Left ventricle myocardium inferior (tissue), 1 donor: ENCODE results near the gene MTA3. TPM values are rescaled to one million over a fixed set of nuclear protein-coding genes. Genes with fewer than 3 reads are reported as not detected.

Experiments used
- DNase-seq: peaks from one replicate; pipeline ENCODE4 v3.0.0-alpha.2; 2020
- H3K27ac ChIP-seq: fragments of 200-600 bp; replicated peaks from 2 replicates; pipeline ENCODE4 v1.8.0; 2021
- H3K27me3 ChIP-seq: fragments of 200-600 bp; 2 replicates; pipeline ENCODE4 v1.8.0; 2021; ENCODE audit warnings: low read depth
- H3K36me3 ChIP-seq: fragments of 200-600 bp; 2 replicates; pipeline ENCODE4 v1.8.0; 2021
- H3K4me1 ChIP-seq: fragments of 200-600 bp; 2 replicates; pipeline ENCODE4 v1.8.0; 2021
- H3K4me3 ChIP-seq: fragments of 200-600 bp; 2 replicates; pipeline ENCODE4 v1.8.0; 2021; ENCODE audit warnings: mild to moderate bottlenecking, moderate library complexity
- H3K9me3 ChIP-seq: fragments of 200-600 bp; replicated peaks from 2 replicates; pipeline ENCODE4 v1.8.0; 2021
- CTCF ChIP-seq: fragments of 200-600 bp; IDR thresholded peaks from 2 replicates; pipeline ENCODE4 v1.8.0; 2021; ENCODE audit warnings: antibody characterized with exemption, mild to moderate bottlenecking, borderline replicate concordance
- intact Hi-C: fragments of 100-400 bp; cut with micrococcal nuclease; formaldehyde crosslinking; loops from one replicate; pipeline ENCODE4 v1.11.0; 2022
- total RNA-seq: library from RNA; stranded (reverse); fragmentation: NEBNext Ultra II Directional; extraction: Animal tissue kit (Norgen Biotek cat#: 25700); gene quantifications from one replicate; pipeline ENCODE4 v1.2.1, GENCODE V29; 2021
- donor health status: DM: no; HTN: yes; CAD: no; lungs with severe emphysema.

The MTA3 gene
- total RNA-seq, 1 donor from 2014 or later, result 18.1 TPM

- intact Hi-C loops, result no loop called here
- no peak for DNase-seq
- H3K27me3 ChIP-seq, result no peaks in the 10 kb centered on the region
- no peak overlapping the region for H3K4me3 ChIP-seq
- H3K27ac ChIP-seq, result no peak overlapping the region
- H3K9me3 ChIP-seq, result no peaks in the 10 kb centered on the region
- H3K36me3 ChIP-seq, result no peaks in the 10 kb centered on the region
- H3K4me1 ChIP-seq, result no peaks in the 10 kb centered on the region
- TF ChIP-seq CTCF, result no peak
Observed at GRCh38 chr2:42537493-42537892, 30.9 kb upstream of the MTA3 start.

- Histone ChIP-seq H3K4me3 (no peak overlapping the region), H3K36me3 (no peaks in the 10 kb centered on the region), H3K4me1 (no peaks in the 10 kb centered on the region), H3K27ac (no peak overlapping the region), H3K9me3 (no peaks in the 10 kb centered on the region), H3K27me3 (no peaks in the 10 kb centered on the region)
- intact Hi-C loops, result no loop called here
- no peak for TF ChIP-seq CTCF
- DNase-seq, result no peak
Observed at GRCh38 chr2:42542871-42543270, 25.6 kb upstream of the MTA3 start.

GRCh38 chr2:42545023-42545721, 23.3 kb upstream of the MTA3 start:
- no peaks in the 10 kb centered on the region for H3K27me3 ChIP-seq
- H3K4me1 ChIP-seq, result no peaks in the 10 kb centered on the region
- DNase-seq, result no peak
- H3K36me3 ChIP-seq, result no peaks in the 10 kb centered on the region
- H3K4me3 ChIP-seq, result no peak overlapping the region
- no peak overlapping the region for H3K27ac ChIP-seq
- no peak for TF ChIP-seq CTCF
- H3K9me3 ChIP-seq, result no peaks in the 10 kb centered on the region
- intact Hi-C loops, result no loop called here

GRCh38 chr2:42545841-42546390, 22.5 kb upstream of the MTA3 start:
- no peak for DNase-seq
- no peak for TF ChIP-seq CTCF
- intact Hi-C loops, result no loop called here

GRCh38 chr2:42547014-42547413, 21.4 kb upstream of the MTA3 start:
- H3K4me1 ChIP-seq, result no peaks in the 10 kb centered on the region
- peaks cover 5% of the 10 kb centered on the region for H3K27me3 ChIP-seq
- intact Hi-C loops, result no loop called here
- H3K27ac ChIP-seq, result no peak overlapping the region
- no peak for DNase-seq
- no peaks in the 10 kb centered on the region for H3K9me3 ChIP-seq
- no peak for TF ChIP-seq CTCF
- H3K36me3 ChIP-seq, result no peaks in the 10 kb centered on the region
- H3K4me3 ChIP-seq, result no peak overlapping the region

More at GRCh38 chr2:42545841-42546390, 22.5 kb upstream of the MTA3 start:
- Histone ChIP-seq H3K27me3 (no peaks in the 10 kb centered on the region), H3K4me1 (no peaks in the 10 kb centered on the region), H3K4me3 (no peak overlapping the region), H3K9me3 (no peaks in the 10 kb centered on the region), H3K36me3 (no peaks in the 10 kb centered on the region), H3K27ac (no peak overlapping the region)
